RPMI8226 (cell line): ENCODE measurements around the gene PHOX2B.

Experiments
- DNase-seq: peaks from one replicate; pipeline ENCODE4 v3.0.0-alpha.2; 2015

The PHOX2B gene

GRCh38 chr4:41748571-41749475, at the start of gene PHOX2B:
Gene PHOX2B (minus strand): TSS chr4:41748725. CDS start chr4:41748610, 115 bp downstream.
- no peak for DNase-seq

- DNase-seq: no peak
Measured at GRCh38 chr4:41797260-41797659, 48.7 kb upstream of the PHOX2B start.

GRCh38 chr4:41796545-41797210, 48.2 kb upstream of the PHOX2B start:
- DNase-seq: no peak

GRCh38 chr4:41795796-41796385, 47.4 kb upstream of the PHOX2B start:
- no peak for DNase-seq

- no peak for DNase-seq
Measured at GRCh38 chr4:41792166-41792565, 43.6 kb upstream of the PHOX2B start.

- DNase-seq: no peak
Measured at GRCh38 chr4:41791557-41791956, 43.0 kb upstream of the PHOX2B start.

GRCh38 chr4:41787931-41788330, 39.4 kb upstream of the PHOX2B start:
- no peak for DNase-seq

GRCh38 chr4:41785665-41786064, 37.1 kb upstream of the PHOX2B start:
- DNase-seq: no peak

- DNase-seq: no peak
Measured at GRCh38 chr4:41784191-41784979, 35.9 kb upstream of the PHOX2B start.

- no peak for DNase-seq
Measured at GRCh38 chr4:41776466-41776865, 27.9 kb upstream of the PHOX2B start.

GRCh38 chr4:41763729-41764128, 15.2 kb upstream of the PHOX2B start:
- DNase-seq: no peak

GRCh38 chr4:41758884-41759283, 10.4 kb upstream of the PHOX2B start:
- no peak for DNase-seq

- DNase-seq: no peak
Measured at GRCh38 chr4:41757521-41758156, 9.1 kb upstream of the PHOX2B start.

- no peak for DNase-seq
Measured at GRCh38 chr4:41753942-41754341, 5.4 kb upstream of the PHOX2B start.

GRCh38 chr4:41752081-41752836, 3.7 kb upstream of the PHOX2B start:
- DNase-seq: no peak

GRCh38 chr4:41751449-41752061, 3.0 kb upstream of the PHOX2B start:
- no peak for DNase-seq

GRCh38 chr4:41750626-41751448, 2.3 kb upstream of the PHOX2B start:
- no peak for DNase-seq

GRCh38 chr4:41750121-41750625, 1.6 kb upstream of the PHOX2B start:
- DNase-seq: no peak

GRCh38 chr4:41749631-41750039, 1.1 kb upstream of the PHOX2B start:
- no peak for DNase-seq

- DNase-seq: no peak
Measured at GRCh38 chr4:41748074-41748570, 403 bp downstream of the PHOX2B start.
